Duodenal mucosa (tissue), 2 donors: ENCODE data around the gene MTFP1.

Experiments
- H3K27ac ChIP-seq: one replicate; pipeline ENCODE4 v1.7.0; 2013; ENCODE audit warnings: low read depth, low read length
- H3K27me3 ChIP-seq, 2 donors: one replicate each; pipeline ENCODE4 v1.7.0; 2013; ENCODE audit warnings: low read length in 2 of 2, control low read depth in 1 of 2; ENCODE audit not compliant: insufficient read depth in 2 of 2, control insufficient read depth in 1 of 2
- H3K36me3 ChIP-seq, 2 donors: one replicate each; pipeline ENCODE4 v1.7.0; 2013; ENCODE audit warnings: low read length in 2 of 2, control low read depth in 1 of 2; ENCODE audit not compliant: insufficient read depth in 2 of 2, control insufficient read depth in 1 of 2
- H3K4me1 ChIP-seq, 2 donors: one replicate each; pipeline ENCODE4 v1.7.0; 2013; ENCODE audit warnings: low read length in 2 of 2, control low read depth in 1 of 2; ENCODE audit not compliant: insufficient read depth in 2 of 2, control insufficient read depth in 1 of 2
- H3K4me3 ChIP-seq, 2 donors: one replicate each; pipeline ENCODE4 v1.7.0; 2013; ENCODE audit warnings: low read length in 2 of 2, low read depth in 1 of 2
- H3K9ac ChIP-seq, 2 donors: one replicate each; pipeline ENCODE4 v1.7.0; 2013; ENCODE audit warnings: low read length in 2 of 2, low read depth in 1 of 2
- H3K9me3 ChIP-seq, 2 donors: one replicate each; pipeline ENCODE4 v1.7.0; 2013; ENCODE audit warnings: low read length in 2 of 2, control low read depth in 1 of 2; ENCODE audit not compliant: control insufficient read depth in 1 of 2

Gene MTFP1, protein sequence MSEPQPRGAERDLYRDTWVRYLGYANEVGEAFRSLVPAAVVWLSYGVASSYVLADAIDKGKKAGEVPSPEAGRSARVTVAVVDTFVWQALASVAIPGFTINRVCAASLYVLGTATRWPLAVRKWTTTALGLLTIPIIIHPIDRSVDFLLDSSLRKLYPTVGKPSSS

GRCh38 chr22:30425616-30426387, at the start of gene MTFP1:
MTFP1 (plus strand) TSS chr22:30425768; CDS start chr22:30425880, 112 bp downstream.
- H3K27me3 ChIP-seq = no peaks in the 10 kb centered on the region
- H3K9ac ChIP-seq = peak within 1 kb of the TSS; percentile 90 to 92
- H3K4me1 ChIP-seq = peaks cover 39 to 54% of the 10 kb centered on the region in 2 donors

GRCh38 chr22:30380011-30380410, 45.6 kb upstream of the MTFP1 start:
- Histone ChIP-seq H3K9me3 (no peaks in the 10 kb centered on the region), H3K27ac (no peak overlapping the region), H3K4me3 (no peak overlapping the region), H3K36me3 (peaks cover 0 to 3% of the 10 kb centered on the region in 2 donors), H3K9ac (no peak overlapping the region), H3K4me1 (no peaks in the 10 kb centered on the region), H3K27me3 (no peaks in the 10 kb centered on the region)

More at GRCh38 chr22:30425616-30426387, at the start of gene MTFP1:
- Histone ChIP-seq H3K4me3 (peak within 1 kb of the TSS; percentile 74 to 82), H3K27ac (peak within 1 kb of the TSS; percentile 65), H3K36me3 (peaks cover 0 to 11% of the 10 kb centered on the region in 2 donors), H3K9me3 (no peaks in the 10 kb centered on the region)

- Histone ChIP-seq H3K27me3 (no peaks in the 10 kb centered on the region), H3K27ac (no peak overlapping the region), H3K9me3 (no peaks in the 10 kb centered on the region), H3K9ac (no peak overlapping the region), H3K36me3 (peaks cover 0 to 3% of the 10 kb centered on the region in 2 donors), H3K4me3 (no peak overlapping the region), H3K4me1 (peaks cover 4% of the 10 kb centered on the region in 2 donors)
Measured at GRCh38 chr22:30381264-30381663, 44.3 kb upstream of the MTFP1 start.

- H3K4me3 ChIP-seq = no peak overlapping the region
- peaks cover 0 to 3% of the 10 kb centered on the region in 2 donors for H3K36me3 ChIP-seq
- H3K27ac ChIP-seq = no peak overlapping the region
- H3K27me3 ChIP-seq = no peaks in the 10 kb centered on the region
- peaks cover 8 to 10% of the 10 kb centered on the region in 2 donors for H3K4me1 ChIP-seq
- no peak overlapping the region for H3K9ac ChIP-seq
- H3K9me3 ChIP-seq = no peaks in the 10 kb centered on the region
Measured at GRCh38 chr22:30382340-30382739, 43.2 kb upstream of the MTFP1 start.

- H3K4me3 ChIP-seq = no peak overlapping the region
- no peaks in the 10 kb centered on the region for H3K27me3 ChIP-seq
- peaks cover 8 to 13% of the 10 kb centered on the region in 2 donors for H3K4me1 ChIP-seq
- H3K36me3 ChIP-seq = peaks cover 0 to 3% of the 10 kb centered on the region in 2 donors
- no peak overlapping the region for H3K9ac ChIP-seq
- H3K27ac ChIP-seq = no peak overlapping the region
- no peaks in the 10 kb centered on the region for H3K9me3 ChIP-seq
Measured at GRCh38 chr22:30383061-30383460, 42.5 kb upstream of the MTFP1 start.

GRCh38 chr22:30385942-30386341, 39.6 kb upstream of the MTFP1 start:
- Histone ChIP-seq H3K9me3 (no peaks in the 10 kb centered on the region), H3K27ac (no peak overlapping the region), H3K27me3 (no peaks in the 10 kb centered on the region), H3K9ac (peak overlapping the region in 1 of 2 donors; percentile 68), H3K4me1 (peaks cover 8 to 13% of the 10 kb centered on the region in 2 donors), H3K36me3 (peaks cover 0 to 3% of the 10 kb centered on the region in 2 donors), H3K4me3 (no peak overlapping the region)

DNA sequence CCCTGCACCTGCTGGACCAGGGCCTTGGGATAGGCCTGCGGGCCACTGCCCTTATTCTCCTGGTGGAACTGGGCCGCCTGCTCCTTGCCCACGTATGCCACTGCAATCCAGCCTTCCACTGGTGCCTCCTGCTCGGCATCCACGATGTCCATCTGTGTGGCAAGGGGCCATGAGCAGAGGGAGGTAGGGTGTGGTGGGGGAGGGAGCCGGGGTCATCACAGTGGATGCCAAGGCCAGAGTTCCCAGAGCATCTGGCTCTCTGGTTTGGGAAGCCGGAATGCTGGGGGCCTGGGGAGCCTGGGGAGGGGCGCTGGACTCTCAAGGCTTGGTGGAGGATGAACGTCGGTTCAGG, 39.0 kb upstream of the MTFP1 start:
- H3K9ac ChIP-seq = peak overlapping the region; percentile 29 to 68
- H3K4me3 ChIP-seq = peak overlapping the region; percentile 58 to 71
- no peak overlapping the region for H3K27ac ChIP-seq
- H3K36me3 ChIP-seq = peaks cover 0 to 3% of the 10 kb centered on the region in 2 donors
- H3K4me1 ChIP-seq = peaks cover 8 to 13% of the 10 kb centered on the region in 2 donors
- no peaks in the 10 kb centered on the region for H3K27me3 ChIP-seq
- H3K9me3 ChIP-seq = no peaks in the 10 kb centered on the region

- peak within 1 kb of the TSS; percentile 54 to 68 for H3K9ac ChIP-seq
- no peaks in the 10 kb centered on the region for H3K27me3 ChIP-seq
- H3K9me3 ChIP-seq = no peaks in the 10 kb centered on the region
- H3K27ac ChIP-seq = no peak within 1 kb of the TSS
- H3K36me3 ChIP-seq = peaks cover 0 to 3% of the 10 kb centered on the region in 2 donors
- H3K4me1 ChIP-seq = peaks cover 8 to 13% of the 10 kb centered on the region in 2 donors
- peak within 1 kb of the TSS; percentile 58 to 71 for H3K4me3 ChIP-seq
Measured at GRCh38 chr22:30386960-30387827, 38.4 kb upstream of the MTFP1 start, which contains the start of gene RNF215. RNF215 (minus strand) TSS chr22:30387411; CDS start chr22:30387313, 98 bp downstream.

DNA sequence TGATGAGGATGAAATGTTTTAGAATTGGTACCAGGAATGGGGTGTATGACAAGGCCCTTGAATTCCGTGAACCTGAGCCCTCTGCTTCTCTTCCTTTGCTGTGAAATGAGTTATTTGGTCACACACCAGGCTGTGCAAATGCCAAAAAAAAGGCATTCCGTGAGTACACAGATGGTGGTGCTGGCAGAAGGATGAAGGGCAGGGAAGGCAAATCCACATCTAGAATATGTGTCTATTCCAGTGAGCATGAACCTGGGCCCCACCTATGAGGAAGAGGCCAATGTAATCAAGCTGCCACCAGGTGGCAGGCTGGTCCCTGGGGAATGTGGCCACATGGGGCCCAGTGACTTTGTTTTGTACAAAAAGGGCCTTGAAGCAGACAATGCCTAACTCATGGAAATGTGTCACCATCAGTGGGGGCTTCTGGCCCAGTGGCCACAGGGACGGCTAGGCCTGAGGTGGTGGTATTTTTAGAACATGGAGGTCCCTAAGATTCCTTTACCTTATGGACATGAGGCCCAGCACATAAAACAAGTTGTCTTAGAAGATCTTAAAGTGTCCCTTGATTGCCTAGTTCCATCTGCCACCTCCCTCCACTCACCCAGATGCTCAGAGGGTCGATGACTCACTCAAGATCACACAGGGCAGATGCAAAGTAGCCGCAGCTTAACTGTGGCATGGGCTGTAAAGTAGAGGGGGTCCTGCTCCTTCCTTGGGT, 34.4 kb upstream of the MTFP1 start:
- Histone ChIP-seq H3K4me3 (no peak overlapping the region), H3K27me3 (no peaks in the 10 kb centered on the region), H3K9me3 (no peaks in the 10 kb centered on the region), H3K36me3 (no peaks in the 10 kb centered on the region), H3K9ac (no peak overlapping the region), H3K4me1 (peaks cover 6 to 15% of the 10 kb centered on the region in 2 donors), H3K27ac (no peak overlapping the region)
